GM12892 (cell line): ENCODE results near the gene ADAMTS8.

Experiments used
- POLR2A ChIP-seq: IDR thresholded peaks from 2 replicates; pipeline ENCODE4 v1.6.1; 2011; ENCODE audit warnings: low read depth, low read length, control low read depth
- POLR2AphosphoS5 ChIP-seq: IDR thresholded peaks from 2 replicates; pipeline ENCODE4 v1.6.1; 2011; ENCODE audit warnings: low read depth, low read length, control low read depth

DNA sequence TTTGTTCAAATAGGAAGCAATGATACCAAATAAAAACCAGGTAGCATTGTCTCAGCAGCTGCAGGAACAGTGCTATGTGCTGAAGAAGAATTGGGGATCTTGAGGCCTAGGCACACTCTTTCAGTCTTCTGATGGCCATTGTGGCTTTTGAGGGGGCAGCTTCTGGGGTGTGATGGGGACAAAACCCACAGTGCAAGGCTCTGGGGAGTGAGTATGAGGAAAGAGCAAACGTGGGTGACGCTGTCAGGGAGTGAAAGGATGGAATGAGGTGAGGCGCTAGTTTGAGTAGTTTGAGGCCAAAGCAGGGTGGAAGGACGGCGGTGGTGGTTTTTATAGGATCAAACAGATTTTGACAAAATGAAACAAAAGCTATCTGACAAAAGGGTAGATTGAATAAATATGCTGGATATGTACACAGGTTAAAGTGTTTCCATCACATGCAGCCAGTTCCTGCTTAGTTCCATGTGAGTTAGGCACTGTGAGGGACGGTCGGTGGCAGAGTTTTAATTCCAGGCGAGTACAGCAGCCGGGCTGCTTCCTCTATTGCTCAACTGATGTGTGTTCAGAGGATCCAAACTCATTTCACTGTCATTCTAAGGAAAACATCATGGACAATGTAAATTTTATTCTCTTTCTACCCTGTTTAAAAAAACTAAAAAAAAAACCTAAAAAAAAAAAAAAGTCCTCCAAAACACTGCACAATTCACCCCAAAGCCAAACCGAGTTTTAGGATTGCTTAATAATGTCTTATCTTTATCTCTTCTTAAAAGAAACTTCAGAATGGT, 38.9 kb upstream of the ADAMTS8 start:
- TF ChIP-seq POLR2AphosphoS5 (no peak), POLR2A (no peak)
